ENCODE data around the gene LRRFIP1. TPM values are rescaled to one million over a fixed set of nuclear protein-coding genes. Genes with fewer than 3 reads are reported as not detected.

The LRRFIP1 gene
- total RNA-seq, 4 donors from 2014 or later: 142 to 213 (median 191) TPM

GRCh38 chr2:237731663-237732062, 104.3 kb downstream of the LRRFIP1 start:
- peak overlapping the region; percentile 72 to 86 (median 85) for H3K27ac ChIP-seq (replicated peaks in 1 of 4)
- no peaks in the 10 kb centered on the region for H3K9me3 ChIP-seq
- no peak for DNase-seq (ENCODE audit: extremely low spot score)
- H3K4me3 ChIP-seq: no peak overlapping the region
- WGBS: 40% methylated on average over 6 of the region's 6 CpGs
- H3K27me3 ChIP-seq: no peaks in the 10 kb centered on the region
- TF ChIP-seq POLR2AphosphoS5 (IDR thresholded peaks at IDR 0.05) (peak; percentile 9 to 44), EP300 (IDR thresholded peaks at IDR 0.05) (no peak)
- peaks cover 0 to 25% (median 7%) of the 10 kb centered on the region in 4 donors for H3K36me3 ChIP-seq
- intact Hi-C loops (cut with DNase I): loop anchor here (5.0 kb wide), 1 partner anchor 34 kb away; no protein-coding TSS in a partner anchor
- peaks cover 90 to 100% (median 97%) of the 10 kb centered on the region in 4 donors for H3K4me1 ChIP-seq

DNA sequence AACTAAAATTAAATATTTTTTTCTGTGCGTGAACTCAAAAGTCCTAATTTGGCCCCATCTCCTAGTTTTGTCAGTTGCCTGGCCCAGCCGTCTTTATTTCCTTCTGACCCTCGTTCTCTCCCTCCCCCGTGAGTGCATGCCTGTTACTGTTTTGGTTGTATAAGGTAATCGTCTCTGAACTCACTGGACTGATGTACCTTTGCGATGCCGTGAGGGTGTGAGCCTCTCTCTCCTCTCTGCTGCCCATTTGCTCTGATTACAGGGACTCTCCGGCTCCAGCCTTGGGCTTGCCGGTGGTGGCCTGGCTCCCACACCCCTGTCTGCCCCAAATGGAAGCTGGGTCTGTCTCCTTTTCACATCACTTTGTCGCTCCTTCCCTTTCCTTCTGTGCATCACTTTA, 104.7 kb downstream of the LRRFIP1 start:
- DNase-seq (ENCODE audit: extremely low spot score): no peak
- Histone ChIP-seq H3K9me3 (no peaks in the 10 kb centered on the region), H3K4me1 (peaks cover 90 to 100% (median 97%) of the 10 kb centered on the region in 4 donors), H3K4me3 (peak overlapping the region in 1 of 4 donors; percentile 15), H3K27me3 (no peaks in the 10 kb centered on the region), H3K27ac (replicated peaks in 1 of 4) (peak overlapping the region; percentile 72 to 86 (median 85)), H3K36me3 (peaks cover 0 to 29% (median 8%) of the 10 kb centered on the region in 4 donors)
- WGBS: 62% methylated on average over 10 of the region's 10 CpGs
- peak in 1 of 2 donors; percentile 8 for TF ChIP-seq POLR2AphosphoS5 (IDR thresholded peaks at IDR 0.05)
- no peak for TF ChIP-seq EP300 (IDR thresholded peaks at IDR 0.05)
- no peak for TF ChIP-seq POLR2A (IDR thresholded peaks at IDR 0.05; ENCODE audit: low read depth)
- intact Hi-C loops (cut with DNase I): loop anchor here (5.0 kb wide), 1 partner anchor 35 kb away; no protein-coding TSS in a partner anchor

- TF ChIP-seq EP300 (IDR thresholded peaks at IDR 0.05) (no peak), POLR2AphosphoS5 (IDR thresholded peaks at IDR 0.05) (peak; percentile 61 to 69)
- H3K27ac ChIP-seq (replicated peaks in 1 of 4): peak overlapping the region; percentile 72 to 86 (median 85)
- no peaks in the 10 kb centered on the region for H3K27me3 ChIP-seq
- H3K36me3 ChIP-seq: peaks cover 0 to 34% (median 8%) of the 10 kb centered on the region in 4 donors
- 60% methylated on average over 11 of the region's 13 CpGs for WGBS
- intact Hi-C loops (cut with DNase I): loop anchor here (5.0 kb wide), 1 partner anchor 36 kb away; no protein-coding TSS in a partner anchor
- peak overlapping the region; percentile 15 to 39 (median 28) for H3K4me3 ChIP-seq
- H3K4me1 ChIP-seq: peaks cover 90 to 100% (median 97%) of the 10 kb centered on the region in 4 donors
- no peaks in the 10 kb centered on the region for H3K9me3 ChIP-seq
- no peak for DNase-seq (ENCODE audit: extremely low spot score)
Measured at GRCh38 chr2:237732790-237733381, 105.5 kb downstream of the LRRFIP1 start.

GRCh38 chr2:237733677-237734300, 106.4 kb downstream of the LRRFIP1 start:
- no peaks in the 10 kb centered on the region for H3K27me3 ChIP-seq
- peak overlapping the region; percentile 15 to 39 (median 28) for H3K4me3 ChIP-seq
- TF ChIP-seq POLR2AphosphoS5 (IDR thresholded peaks at IDR 0.05) (peak in 1 of 2 donors; percentile 38), EP300 (IDR thresholded peaks at IDR 0.05) (peak; percentile 56), POLR2A (IDR thresholded peaks at IDR 0.05; ENCODE audit: low read depth) (no peak)
- intact Hi-C loops (cut with DNase I): loop anchor here (5.0 kb wide), 1 partner anchor 36 kb away; no protein-coding TSS in a partner anchor
- peaks cover 91 to 100% (median 97%) of the 10 kb centered on the region in 4 donors for H3K4me1 ChIP-seq
- H3K9me3 ChIP-seq: no peaks in the 10 kb centered on the region
- 53% methylated on average over 12 of the region's 13 CpGs for WGBS
- H3K27ac ChIP-seq (replicated peaks in 1 of 4): peak overlapping the region; percentile 72 to 86 (median 85)
- DNase-seq (ENCODE audit: extremely low spot score): no peak
- H3K36me3 ChIP-seq: peaks cover 0 to 37% (median 10%) of the 10 kb centered on the region in 4 donors

DNA sequence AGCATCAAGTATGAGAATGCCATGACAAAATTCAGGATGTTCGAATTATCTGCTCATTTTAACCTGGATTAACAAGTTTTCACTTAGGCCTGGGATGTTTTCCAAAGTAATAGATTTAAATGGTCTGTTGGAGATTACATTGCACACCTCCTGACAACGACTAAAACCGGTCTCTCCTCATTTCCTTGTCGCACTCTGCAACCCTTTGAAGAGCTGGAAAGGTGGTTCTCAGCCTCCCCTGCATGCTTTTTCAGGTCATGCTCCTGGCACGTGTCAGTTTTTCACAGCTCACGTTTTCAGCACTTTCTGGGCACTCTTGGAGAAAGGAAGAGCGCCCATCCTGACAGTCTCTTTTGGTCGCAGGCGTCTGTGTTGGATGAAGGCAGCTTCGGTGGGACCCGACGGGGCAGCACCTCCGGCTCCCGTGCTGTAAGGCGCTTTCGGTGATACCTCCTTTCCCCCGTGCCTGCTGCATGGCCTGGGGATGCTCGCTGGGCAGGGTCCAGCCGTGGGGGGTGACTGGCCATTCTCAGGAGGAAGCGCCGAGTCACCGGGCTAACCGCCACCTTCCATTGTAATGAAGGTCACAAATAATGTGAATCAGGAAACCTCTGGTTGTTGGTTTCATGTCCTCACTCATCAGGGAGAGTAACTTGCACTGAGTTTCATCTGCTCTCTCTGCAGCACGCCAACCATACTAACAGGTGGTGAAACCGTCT, 107.7 kb downstream of the LRRFIP1 start:
- H3K4me3 ChIP-seq: no peak overlapping the region
- H3K27me3 ChIP-seq: no peaks in the 10 kb centered on the region
- peaks cover 0 to 31% (median 10%) of the 10 kb centered on the region in 4 donors for H3K36me3 ChIP-seq
- H3K27ac ChIP-seq (replicated peaks in 1 of 4): peak overlapping the region; percentile 72 to 86 (median 85)
- no peak for DNase-seq (ENCODE audit: extremely low spot score)
- H3K4me1 ChIP-seq: peaks cover 93 to 100% (median 97%) of the 10 kb centered on the region in 4 donors
- intact Hi-C loops (cut with DNase I): loop anchor here (5.0 kb wide), 1 partner anchor 38 kb away; no protein-coding TSS in a partner anchor
- 77% methylated on average over 22 of the region's 25 CpGs for WGBS
- TF ChIP-seq POLR2AphosphoS5 (IDR thresholded peaks at IDR 0.05) (no peak), CTCF (IDR thresholded peaks at IDR 0.05) (no peak), EP300 (IDR thresholded peaks at IDR 0.05) (no peak), POLR2A (IDR thresholded peaks at IDR 0.05; ENCODE audit: low read depth) (no peak)
- no peaks in the 10 kb centered on the region for H3K9me3 ChIP-seq

DNA sequence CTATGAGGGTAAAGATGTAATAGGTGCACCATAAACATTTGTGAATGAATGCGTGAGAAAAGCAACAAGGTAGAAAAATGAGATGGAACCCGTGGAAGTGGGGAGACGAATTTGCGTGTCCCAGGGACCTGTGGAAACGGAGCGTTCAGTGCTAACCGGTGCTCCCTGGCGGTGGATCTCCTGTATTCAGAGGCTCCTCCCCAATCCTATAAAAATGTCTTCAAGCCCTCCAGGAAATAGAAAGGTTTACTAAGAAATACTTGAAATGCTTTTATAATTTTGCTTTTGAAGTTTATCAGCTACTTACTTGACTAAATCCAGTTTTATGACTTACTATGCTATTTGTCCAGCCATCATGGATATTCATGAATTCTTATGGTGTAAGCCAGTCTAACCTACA, 108.4 kb downstream of the LRRFIP1 start:
- peaks cover 93 to 100% (median 99%) of the 10 kb centered on the region in 4 donors for H3K4me1 ChIP-seq
- H3K9me3 ChIP-seq: no peaks in the 10 kb centered on the region
- DNase-seq (ENCODE audit: extremely low spot score): no peak
- H3K27me3 ChIP-seq: no peaks in the 10 kb centered on the region
- no peak overlapping the region for H3K4me3 ChIP-seq
- peak overlapping the region; percentile 72 to 86 (median 85) for H3K27ac ChIP-seq (replicated peaks in 1 of 4)
- intact Hi-C loops (cut with DNase I): no loop called here
- peak in 1 of 3 experiments; percentile 3 for TF ChIP-seq CTCF (IDR thresholded peaks at IDR 0.05)
- TF ChIP-seq POLR2AphosphoS5 (IDR thresholded peaks at IDR 0.05): no peak
- WGBS: 82% methylated on average over 8 of the region's 8 CpGs
- peaks cover 0 to 31% (median 12%) of the 10 kb centered on the region in 4 donors for H3K36me3 ChIP-seq

Data from esophagus muscularis mucosa (tissue), 4 donors.